GM21723 (cell line): ENCODE data around the gene ANKRD12.

Experiments used
- ATAC-seq: cut with Tn5 transposase; IDR thresholded peaks from one replicate; pipeline ENCODE4 v1.9.1; 2021; ENCODE audit warnings: mild to moderate bottlenecking, moderate library complexity; ENCODE audit not compliant: unreplicated experiment

ANKRD12 gene

DNA sequence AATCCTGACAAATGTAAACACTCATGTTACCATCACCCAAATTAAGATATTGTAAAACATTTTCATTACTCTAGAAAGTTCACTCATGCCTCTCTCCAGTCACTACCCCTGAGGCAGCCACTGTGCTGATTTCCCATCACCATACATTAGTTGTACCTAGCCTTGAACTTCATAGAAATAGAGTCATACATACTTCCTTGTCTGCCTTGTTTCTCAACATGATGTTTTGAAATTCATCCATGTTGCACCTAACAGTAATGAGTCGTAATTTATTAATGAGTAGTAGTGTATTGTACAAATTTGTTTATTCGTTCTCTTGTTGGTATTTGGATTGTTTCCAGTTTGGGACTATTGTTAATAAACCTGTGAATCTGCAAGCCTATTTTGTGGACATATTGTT lies 149.0 kb downstream of the ANKRD12 start:
- no peak for ATAC-seq

DNA sequence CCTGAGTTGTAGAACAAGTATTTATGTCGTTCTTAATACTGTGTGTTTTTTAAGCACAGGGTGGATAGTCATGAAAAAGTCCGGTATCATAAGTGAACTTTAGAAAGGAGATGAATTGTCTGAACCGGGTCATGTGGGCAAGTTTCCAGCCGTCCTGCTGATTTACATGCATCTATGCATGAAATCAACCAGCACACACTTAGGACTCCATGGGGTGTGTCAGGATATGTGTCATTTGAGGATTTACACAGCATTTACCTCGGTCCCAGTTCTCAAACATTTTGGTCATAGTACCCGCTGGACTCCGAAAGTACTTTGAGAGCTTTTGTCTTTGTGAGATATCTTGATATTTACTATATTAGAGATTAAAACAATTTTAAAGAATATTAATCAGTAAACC lies 150.5 kb downstream of the ANKRD12 start:
- ATAC-seq: no peak

DNA sequence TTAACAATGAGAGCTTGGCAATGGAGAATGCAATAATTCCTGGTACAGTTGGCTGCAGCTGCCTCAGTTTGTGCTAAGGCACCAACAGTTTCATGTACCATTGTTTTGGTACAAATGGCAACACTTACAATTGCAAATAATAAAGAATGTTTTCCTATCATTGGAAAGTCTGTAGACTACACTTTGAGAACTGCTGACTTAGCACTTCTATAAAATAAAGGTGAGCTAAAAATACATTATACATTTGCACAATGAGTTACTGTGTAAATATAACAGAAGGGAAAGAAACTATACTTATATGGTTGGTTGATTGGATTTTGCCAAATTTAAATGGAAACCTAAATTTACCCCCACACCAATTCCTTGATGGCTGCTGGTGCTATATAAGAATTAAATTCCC lies 153.1 kb downstream of the ANKRD12 start:
- no peak for ATAC-seq

DNA sequence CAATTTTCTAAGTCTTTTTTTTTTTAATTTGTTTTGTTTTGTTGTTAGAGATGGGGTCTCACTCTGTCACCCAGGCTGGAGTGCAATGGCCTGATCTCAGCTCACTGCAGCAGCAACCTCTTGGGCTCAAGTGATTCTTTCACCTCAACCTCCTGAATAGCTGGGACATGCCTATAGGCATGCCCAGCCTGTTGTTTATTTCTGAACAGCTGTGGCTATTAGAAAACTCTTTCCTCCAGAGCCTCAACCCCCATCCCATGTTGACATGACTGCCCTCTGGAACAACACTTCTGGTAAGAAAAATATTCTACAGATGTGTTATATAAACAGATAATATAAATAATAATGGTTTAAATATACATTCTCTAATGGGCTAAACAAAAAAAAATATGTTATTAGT lies 153.6 kb downstream of the ANKRD12 start:
- ATAC-seq: no peak

DNA sequence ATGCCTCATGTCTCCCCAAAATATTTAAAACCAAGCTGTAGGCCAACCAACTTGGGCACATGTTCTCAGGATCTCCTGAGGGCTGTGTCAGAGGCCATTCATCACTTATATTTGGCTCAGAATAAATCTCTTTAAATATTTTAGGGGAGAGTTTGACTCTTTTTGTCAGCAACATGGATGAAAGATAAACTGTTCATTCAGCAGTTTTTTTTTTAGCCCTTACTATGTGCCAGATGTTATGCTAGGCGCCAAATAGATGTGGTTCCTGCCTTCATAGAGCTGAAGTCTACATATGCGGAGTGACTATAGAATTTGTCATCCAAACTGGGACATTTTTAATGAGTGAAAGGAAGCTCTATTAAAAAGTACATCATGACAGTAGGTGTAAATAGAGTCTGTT lies 155.5 kb downstream of the ANKRD12 start:
- no peak for ATAC-seq

DNA sequence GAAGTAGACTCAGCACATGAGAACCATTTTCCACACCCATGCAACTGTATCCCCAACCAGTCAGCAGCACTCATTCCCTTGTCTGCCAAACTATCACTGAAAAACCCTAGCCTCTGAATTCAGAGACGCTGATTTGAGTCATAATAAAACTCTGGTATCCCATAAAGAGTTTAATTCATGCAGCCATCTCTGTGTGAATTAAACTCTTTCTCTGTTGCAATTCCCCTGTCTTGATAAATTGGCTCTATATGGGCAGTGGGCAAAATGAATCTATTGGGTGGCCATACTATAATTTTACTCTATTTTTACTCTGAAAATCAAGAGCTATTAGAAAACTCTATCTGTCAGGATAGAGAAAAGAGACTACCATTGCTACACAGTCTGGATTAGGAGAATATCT lies 157.4 kb downstream of the ANKRD12 start:
- no peak for ATAC-seq

DNA sequence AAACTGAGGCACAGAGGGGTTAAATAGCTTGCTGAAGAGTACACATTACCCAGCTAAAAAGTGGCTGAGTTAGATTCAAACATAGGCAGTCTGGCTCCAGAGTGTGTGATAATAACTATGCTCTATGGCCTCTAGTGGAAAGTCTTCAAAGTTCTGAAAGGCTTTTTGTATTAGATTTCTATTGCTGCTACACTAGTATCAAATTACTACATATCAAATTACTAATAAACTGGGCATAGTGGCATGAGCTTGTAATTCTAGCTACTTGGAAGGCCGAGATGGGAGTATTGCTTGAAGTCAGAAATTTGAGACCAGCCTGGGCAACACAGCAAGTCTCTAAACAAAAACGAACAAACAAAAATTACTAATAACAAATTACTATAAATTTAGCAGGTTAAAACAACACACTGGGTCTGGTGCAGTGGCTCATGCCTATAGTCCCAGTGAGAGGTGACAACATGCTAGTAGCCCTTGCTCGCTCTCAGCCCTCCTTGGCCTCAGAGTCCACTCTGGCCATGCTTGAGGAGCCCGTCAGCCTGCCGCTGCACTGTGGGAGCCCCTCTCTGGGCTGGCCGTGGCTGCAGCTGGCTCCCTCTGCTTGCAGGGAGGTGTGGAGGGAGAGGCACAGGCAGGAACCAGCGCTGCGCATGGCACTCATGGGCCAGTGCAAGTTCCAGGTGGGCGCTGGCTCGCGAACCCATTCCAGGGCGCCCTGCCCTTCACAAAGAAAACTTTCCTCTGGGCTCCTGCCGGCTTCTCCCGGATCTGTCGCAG lies 159.8 kb downstream of the ANKRD12 start:
- no peak for ATAC-seq

DNA sequence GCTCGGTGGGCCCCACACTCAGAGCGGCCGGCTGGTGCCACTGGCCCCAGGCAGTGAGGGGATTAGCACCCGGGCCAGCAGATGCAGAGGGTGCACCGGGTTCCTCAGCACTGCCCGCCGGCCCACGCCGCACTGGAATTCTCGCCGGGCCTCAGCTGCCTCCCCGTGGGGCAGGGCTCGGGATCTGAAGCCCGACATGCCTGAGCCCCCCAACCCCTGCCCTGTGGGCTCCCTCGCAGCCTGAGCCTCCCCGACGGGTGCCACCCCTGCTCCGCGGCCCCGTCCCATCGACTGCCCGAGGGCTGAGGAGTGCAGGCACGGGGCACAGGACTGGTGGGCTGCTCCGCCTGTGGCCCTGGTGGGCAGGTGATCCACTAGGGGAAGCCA lies 160.4 kb downstream of the ANKRD12 start:
- ATAC-seq: no peak

DNA sequence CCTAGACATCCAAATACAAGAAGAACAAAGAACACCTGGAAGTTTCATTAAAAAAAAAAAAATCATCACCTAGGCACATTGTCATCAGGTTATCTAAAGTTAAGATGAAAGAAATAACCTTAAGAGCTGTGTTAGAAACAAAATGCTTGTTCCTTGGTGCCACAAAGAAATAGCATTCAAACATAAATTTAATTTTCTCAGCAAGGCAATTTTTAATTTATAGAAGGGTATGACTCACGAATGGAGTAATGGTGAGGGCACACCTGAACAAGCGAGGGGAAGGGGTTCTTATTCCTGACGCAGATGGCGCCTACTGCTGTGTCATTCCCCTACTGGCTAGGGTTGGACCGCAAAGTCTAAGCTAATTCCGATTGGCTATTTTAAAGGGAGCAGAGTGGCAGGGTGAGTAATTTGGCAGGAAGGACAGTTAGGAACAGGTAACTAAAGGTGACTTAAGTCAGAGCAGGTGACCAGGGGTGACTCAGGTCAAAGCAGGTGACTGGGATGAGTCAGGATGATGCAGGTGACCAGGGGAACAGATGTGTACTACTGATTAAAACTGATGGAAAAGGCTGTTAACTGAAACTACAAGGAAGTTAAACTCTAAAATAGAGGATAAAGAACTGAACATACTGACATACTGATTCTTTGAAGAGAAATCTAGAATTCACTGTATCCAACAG lies 167.9 kb downstream of the ANKRD12 start:
- no peak for ATAC-seq

DNA sequence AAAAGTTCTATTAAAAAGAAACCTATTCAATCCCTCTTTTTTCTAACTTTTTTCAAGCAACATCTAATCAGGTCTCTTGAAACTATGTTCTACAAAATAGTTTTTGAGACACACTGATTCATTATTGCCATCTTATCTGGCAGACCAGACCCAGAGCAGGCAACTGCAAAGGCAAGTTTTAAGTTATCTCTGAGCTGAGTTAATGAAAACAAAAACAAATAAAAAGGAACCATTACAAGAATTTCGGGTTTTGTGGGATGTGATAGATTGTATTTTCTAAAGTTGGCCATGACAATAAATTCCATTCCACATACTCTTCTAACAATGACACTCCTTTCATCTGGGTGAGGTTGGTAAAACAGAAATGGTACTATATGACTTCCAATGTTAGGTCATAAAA lies 182.8 kb downstream of the ANKRD12 start:
- ATAC-seq: no peak

DNA sequence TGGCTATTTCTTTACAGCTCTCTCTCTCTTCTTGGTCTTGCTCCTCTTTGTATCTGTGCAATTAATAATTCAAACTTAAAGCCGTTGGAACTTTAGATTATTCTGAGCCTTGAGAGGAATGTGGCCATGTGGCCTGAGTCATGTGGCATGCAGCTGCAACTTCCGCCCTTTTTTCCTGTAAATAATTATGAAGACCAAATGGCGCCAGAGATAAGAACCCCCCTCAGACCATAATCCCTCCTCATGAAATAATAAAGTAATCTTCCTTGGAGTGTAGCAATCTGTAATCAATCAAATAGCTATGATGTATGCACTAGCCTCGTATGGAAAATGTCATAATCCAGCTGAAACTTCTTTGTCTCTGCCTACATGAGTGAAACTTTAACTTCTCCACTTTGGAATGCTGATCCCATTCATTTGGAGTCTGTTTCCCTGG lies 184.5 kb downstream of the ANKRD12 start:
- ATAC-seq: no peak

DNA sequence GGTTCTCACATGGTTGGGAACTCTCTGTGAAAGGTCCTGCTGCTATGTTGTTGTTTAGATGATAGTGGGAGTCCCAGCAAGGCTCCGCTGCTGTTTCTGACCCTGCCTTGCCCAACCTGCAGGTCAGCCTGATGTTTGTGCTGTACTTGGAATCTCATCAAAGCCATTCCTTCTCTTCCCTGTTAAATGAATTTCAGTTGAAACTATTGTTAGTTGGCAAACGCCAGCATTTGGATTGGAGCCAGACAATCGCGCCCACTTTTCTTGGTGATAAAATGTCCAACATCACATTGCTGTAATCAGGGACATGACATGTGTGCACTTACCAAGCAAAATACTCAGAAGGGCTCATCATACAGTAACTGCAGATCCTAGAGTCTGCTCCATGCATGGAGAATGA lies 185.2 kb downstream of the ANKRD12 start:
- no peak for ATAC-seq

DNA sequence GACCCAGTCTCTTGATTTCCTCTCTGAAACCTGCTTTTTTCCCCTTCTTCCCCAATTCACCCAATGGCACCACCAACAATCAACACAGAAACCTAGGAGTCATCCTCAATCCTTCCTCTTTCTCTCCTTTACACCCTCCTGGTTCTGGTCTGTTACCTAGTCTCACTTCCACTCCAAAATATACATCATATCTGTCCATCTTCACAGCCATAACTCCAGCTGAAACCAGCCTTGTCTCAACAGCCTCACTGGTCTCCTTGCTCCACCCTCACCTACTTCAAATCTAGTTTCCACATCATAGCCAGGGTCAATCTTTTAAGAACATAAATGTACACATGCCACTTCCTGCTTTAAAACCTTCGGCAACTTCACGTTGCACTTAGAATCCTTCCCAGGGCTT lies 186.2 kb downstream of the ANKRD12 start:
- ATAC-seq: no peak

DNA sequence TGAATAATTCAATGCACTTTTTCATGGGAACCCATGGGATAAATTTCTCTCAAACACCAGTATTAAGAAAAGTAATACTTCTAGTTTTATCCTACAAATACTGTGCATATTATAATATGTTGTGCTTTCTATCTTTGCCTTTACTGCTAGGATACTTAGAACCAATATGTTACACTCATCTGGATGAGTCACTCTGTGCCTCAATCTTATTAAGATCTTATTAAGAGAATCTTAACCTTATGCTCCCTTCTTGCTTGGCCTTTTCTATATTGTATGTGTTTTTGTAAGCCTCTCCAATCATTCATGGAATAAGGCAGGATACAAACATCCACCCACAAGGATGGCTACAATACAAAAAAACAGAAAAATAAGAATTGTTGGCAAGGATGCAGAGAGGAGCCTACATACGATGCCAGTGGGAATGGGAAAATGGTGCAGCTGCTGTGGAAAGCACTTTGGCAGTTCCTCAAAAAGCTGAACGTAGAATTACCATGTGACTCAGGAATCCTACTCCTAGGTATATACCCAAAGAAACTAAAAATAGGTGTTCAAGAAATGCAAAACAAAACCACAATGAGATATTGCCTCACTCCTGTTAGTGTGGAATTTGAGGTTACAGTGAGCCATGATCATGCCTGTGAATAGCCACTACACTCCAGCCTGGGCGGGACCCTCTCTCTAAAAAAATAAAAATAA lies 187.3 kb downstream of the ANKRD12 start:
- no peak for ATAC-seq

DNA sequence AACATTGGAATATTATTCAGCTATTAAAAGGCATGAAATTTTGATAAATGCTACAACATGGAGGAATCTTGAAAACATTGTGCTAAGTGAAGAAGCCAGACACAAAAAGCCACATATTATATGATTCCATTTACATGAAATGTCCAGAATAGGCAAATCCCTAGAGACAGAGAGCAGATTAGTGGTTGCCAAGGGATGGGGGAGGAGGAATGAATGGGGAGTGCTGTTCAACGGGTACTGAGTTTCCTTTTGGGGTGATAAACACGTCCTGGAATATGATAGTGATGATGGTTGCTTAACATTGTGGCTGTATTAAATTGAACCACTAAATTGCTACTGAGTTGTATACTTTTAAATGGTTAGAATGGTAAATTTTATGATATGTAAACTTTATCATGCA lies 189.1 kb downstream of the ANKRD12 start:
- ATAC-seq: no peak

DNA sequence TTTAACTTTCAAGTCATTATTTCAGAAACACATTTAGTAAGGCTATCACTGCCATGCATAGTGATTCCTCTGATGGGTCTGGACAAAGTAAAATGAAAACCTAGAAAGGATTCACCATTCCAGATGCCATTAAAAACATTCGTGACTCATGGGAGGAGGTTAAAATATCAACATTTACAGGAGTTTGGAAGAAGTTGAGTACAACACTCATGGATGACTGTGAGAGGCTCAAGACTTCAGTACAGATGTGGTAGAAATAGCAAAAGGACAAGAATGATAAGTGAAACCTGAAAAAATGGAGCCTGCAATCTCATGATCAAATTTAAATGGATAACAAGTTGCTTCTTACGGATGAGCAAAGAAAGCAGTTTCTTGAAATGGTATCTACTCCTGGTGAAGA lies 192.2 kb downstream of the ANKRD12 start:
- no peak for ATAC-seq

DNA sequence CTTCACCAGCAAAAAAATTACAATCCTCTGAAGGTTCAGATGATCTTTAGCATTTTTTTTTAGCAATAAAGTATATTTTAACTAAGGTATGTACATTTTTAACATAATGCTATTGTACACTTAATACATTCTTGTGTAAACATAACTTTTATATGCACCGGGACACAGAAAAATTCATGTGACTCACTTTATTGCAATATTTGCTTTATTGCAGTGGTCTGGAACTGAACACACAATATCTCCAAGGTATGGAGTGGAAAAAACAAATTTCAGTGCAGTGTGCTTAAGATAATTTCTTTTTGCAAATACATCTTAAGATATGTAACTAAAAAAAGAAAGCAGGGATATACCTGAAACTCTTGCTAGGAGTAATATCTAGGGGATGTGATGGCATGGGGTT lies 192.9 kb downstream of the ANKRD12 start:
- ATAC-seq: no peak

DNA sequence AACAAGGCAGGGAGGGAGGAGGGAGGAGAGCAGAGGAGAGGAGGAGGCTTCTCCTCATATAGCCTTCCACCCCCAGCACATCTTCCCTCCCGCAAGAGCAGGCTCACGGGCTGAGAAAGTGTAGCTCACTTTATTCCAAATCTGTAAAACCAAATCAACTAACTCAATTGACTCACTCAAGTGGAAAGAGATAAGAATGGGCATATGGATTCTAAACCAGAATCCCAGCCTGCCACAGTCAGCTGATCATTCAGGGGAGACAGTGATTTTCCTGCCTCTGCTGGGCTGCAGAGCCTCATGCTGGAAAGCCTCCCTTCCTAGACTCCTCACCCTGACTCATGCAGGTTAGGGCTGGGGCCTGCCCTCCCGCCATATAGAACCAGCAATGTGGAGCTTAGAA lies 193.8 kb downstream of the ANKRD12 start:
- ATAC-seq: no peak

DNA sequence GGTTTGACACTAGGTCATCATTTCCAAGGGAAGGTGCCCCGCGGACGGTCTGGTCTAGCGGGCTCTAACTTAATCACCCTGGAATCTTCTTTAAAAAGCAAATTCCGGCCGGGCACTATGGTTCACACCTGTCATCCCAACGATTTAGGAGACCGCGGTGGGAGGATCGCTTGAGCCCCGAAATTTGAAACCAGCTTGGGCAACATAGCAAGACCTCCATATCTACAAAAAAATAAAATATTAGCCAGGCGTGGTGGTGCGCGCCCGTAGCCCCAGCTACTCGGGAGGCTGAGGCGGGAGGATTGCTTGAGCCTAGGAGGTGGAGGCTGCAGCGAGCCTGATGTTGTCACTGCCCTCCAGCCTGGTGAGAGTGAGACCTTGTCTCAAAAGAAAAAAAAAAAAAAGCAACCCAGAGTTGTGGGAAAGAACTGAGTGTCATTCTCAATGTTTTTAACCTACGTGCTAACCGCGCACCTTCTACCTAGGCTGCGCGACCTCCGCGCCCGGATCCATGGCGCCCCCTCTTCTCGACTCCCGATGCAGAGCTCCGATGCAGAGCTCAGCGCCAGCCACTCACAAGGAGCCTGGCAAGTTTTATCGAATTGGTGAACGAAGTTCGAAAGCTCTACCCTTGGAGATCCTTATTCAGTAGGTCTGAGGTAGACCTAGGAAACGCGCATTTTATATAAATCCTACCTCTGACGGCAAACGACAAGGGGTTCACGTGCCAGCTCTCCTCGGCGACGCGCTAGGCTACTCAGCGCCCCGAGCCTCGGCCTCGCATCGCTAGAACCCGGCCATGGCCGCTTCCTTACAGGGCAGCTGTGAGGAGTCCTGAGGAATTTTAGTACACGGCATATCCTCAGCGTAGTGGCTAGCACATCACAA lies 197.1 kb downstream of the ANKRD12 start:
- ATAC-seq: peak; percentile 45

DNA sequence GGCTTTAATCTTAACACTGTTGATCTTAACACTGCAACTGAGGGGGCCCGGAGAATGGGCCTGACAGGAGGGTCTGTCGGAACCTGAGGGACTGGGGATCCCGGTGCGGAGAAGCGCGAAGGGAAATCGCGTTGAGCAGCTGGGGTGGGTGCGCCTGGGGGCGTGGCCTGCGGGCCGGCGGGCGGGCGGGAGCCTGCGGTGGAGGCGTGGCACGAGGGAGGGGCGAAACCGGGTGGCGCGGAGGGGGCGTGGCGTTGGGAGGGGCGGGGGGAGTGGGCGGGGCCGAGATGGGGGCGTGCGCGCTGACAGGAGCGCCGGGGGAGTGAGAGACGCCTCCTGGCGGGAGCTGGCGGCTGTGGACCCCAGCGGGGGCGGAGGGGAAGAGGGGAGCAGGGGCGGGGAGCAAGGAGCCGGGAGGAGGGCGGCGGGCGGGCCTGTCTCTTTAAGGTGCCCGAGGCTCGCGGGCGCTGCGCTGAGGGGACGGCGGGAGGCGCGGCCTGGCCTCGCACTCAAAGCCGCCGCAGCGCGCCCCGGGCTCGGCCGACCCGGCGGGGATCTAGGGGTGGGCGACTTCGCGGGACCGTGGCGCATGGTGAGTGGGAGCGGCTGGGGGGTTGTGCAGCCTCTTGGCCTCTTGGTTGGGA lies 197.9 kb downstream of the ANKRD12 start, which contains the start of gene TWSG1:
TSS of gene TWSG1 (plus strand) at position 445 of the 644 bp plus-strand sequence. CDS start 2,457 bp downstream, outside the sequence.
- peak; percentile 81 for ATAC-seq
